H1 (cell line): ENCODE measurements around the gene RALGAPA1.

Experiments used
- BRCA1 ChIP-seq: IDR thresholded peaks from 2 replicates; pipeline ENCODE4 v1.6.1; 2012; ENCODE audit warnings: low read depth, low read length, improper control_type of control experiment
- EZH2 ChIP-seq: fragments of 200-600 bp; sonication (generic); IDR thresholded peaks from 2 replicates; pipeline ENCODE4 v1.7.1; 2012; ENCODE audit warnings: low read depth, mild to moderate bottlenecking, moderate library complexity, low read length, inconsistent platforms; ENCODE audit not compliant: severe bottlenecking
- HDAC6 ChIP-seq: IDR thresholded peaks from one replicate; pipeline ENCODE4 v1.7.1; 2012; ENCODE audit warnings: low read depth, mild to moderate bottlenecking, inconsistent platforms, low read length, moderate library complexity
- PHF8 ChIP-seq: fragments of 200-600 bp; sonication (generic); conservative IDR thresholded peaks from 2 replicates; pipeline ENCODE4 v1.7.1; 2012; ENCODE audit warnings: low read depth, mild to moderate bottlenecking, inconsistent platforms, low read length, moderate library complexity
- POLR2A ChIP-seq, 2 experiments: IDR thresholded peaks; 1 replicate in 1 of 2; 2 replicates in 1 of 2; pipeline ENCODE4 v1.6.1; 2011; ENCODE audit warnings: low read depth in 2 of 2, low read length in 2 of 2, mild to moderate bottlenecking in 2 of 2; ENCODE audit errors: control extremely low read depth in 1 of 2
- RNF2 ChIP-seq: fragments of 200-900, 300-1000 bp; sonication (generic); IDR thresholded peaks from 2 replicates; pipeline ENCODE4 v1.7.1; 2016; ENCODE audit warnings: borderline replicate concordance, low read depth, mild to moderate bottlenecking, antibody characterized with exemption, low read length; ENCODE audit not compliant: poor library complexity, severe bottlenecking; ENCODE audit errors: missing control alignments
- SIN3A ChIP-seq, 2 experiments: IDR thresholded peaks in 1 of 2; conservative IDR thresholded peaks in 1 of 2; 2 replicates each; pipeline ENCODE4 v1.6.1; 2011 to 2012; ENCODE audit warnings: low read length in 2 of 2, improper control_type of control experiment in 1 of 2, low read depth in 1 of 2, mild to moderate bottlenecking in 1 of 2
- SP1 ChIP-seq: IDR thresholded peaks from 2 replicates; pipeline ENCODE4 v1.6.1; 2011; ENCODE audit warnings: low read depth, low read length
- TF ChIP-seq, protein P1 (sequence below), 3 experiments: IDR thresholded peaks; 1 replicate in 2 of 3; 2 replicates in 1 of 3; pipeline versions ENCODE4 v1.5.1 to v1.6.1; 2011; ENCODE audit warnings: low read length in 3 of 3, mild to moderate bottlenecking in 3 of 3, inconsistent platforms in 2 of 3, low read depth in 1 of 3, moderate library complexity in 1 of 3; ENCODE audit not compliant: insufficient read depth in 1 of 3; ENCODE audit errors: control extremely low read depth in 1 of 3
- TF ChIP-seq, protein P2 (sequence below): fragments of 300-600 bp; sonication (generic); IDR thresholded peaks from 2 replicates; pipeline ENCODE4 v1.7.1; 2012; ENCODE audit warnings: low read length, moderate library complexity, mild to moderate bottlenecking, inconsistent platforms; ENCODE audit not compliant: insufficient replicate concordance

DNA sequence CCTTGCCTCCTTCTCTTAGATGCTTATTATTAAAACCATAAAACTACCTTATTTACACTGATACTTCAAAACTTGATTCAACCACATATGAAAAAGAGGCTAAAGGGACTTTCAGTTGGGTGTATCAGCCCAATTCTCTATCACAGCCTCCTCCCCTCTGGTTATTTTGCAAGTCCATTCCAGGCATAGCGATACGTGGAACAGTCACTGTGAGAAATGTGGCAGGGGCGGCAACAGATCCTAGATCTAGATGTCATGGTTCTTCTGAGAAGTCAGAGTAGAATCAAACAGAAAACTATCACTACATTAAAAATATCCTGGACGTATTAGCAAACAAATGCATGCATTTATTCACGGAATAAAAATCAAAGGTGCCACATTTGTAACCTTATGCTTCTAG, 83.2 kb downstream of the RALGAPA1 start:
- TF ChIP-seq HDAC6 (no peak), EZH2 (no peak), BRCA1 (no peak), SP1 (no peak), PHF8 (no peak), POLR2A (IDR thresholded peaks at IDR 0.05; ENCODE audit: control extremely low read depth in 1 of 2, low read depth in 2 of 2, low read length in 2 of 2) (no peak), RNF2 (no peak), SIN3A (conservative IDR thresholded peaks at IDR 0.05 in 1 of 2, IDR thresholded peaks at IDR 0.05 in 1 of 2; ENCODE audit: low read depth in 1 of 2, low read length in 2 of 2) (no peak)
- TF ChIP-seq, protein P1, sequence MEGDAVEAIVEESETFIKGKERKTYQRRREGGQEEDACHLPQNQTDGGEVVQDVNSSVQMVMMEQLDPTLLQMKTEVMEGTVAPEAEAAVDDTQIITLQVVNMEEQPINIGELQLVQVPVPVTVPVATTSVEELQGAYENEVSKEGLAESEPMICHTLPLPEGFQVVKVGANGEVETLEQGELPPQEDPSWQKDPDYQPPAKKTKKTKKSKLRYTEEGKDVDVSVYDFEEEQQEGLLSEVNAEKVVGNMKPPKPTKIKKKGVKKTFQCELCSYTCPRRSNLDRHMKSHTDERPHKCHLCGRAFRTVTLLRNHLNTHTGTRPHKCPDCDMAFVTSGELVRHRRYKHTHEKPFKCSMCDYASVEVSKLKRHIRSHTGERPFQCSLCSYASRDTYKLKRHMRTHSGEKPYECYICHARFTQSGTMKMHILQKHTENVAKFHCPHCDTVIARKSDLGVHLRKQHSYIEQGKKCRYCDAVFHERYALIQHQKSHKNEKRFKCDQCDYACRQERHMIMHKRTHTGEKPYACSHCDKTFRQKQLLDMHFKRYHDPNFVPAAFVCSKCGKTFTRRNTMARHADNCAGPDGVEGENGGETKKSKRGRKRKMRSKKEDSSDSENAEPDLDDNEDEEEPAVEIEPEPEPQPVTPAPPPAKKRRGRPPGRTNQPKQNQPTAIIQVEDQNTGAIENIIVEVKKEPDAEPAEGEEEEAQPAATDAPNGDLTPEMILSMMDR (IDR thresholded peaks at IDR 0.05; ENCODE audit: control extremely low read depth in 1 of 3, insufficient read depth in 1 of 3, low read depth in 1 of 3, low read length in 3 of 3) = no peak
- TF ChIP-seq, protein P2, sequence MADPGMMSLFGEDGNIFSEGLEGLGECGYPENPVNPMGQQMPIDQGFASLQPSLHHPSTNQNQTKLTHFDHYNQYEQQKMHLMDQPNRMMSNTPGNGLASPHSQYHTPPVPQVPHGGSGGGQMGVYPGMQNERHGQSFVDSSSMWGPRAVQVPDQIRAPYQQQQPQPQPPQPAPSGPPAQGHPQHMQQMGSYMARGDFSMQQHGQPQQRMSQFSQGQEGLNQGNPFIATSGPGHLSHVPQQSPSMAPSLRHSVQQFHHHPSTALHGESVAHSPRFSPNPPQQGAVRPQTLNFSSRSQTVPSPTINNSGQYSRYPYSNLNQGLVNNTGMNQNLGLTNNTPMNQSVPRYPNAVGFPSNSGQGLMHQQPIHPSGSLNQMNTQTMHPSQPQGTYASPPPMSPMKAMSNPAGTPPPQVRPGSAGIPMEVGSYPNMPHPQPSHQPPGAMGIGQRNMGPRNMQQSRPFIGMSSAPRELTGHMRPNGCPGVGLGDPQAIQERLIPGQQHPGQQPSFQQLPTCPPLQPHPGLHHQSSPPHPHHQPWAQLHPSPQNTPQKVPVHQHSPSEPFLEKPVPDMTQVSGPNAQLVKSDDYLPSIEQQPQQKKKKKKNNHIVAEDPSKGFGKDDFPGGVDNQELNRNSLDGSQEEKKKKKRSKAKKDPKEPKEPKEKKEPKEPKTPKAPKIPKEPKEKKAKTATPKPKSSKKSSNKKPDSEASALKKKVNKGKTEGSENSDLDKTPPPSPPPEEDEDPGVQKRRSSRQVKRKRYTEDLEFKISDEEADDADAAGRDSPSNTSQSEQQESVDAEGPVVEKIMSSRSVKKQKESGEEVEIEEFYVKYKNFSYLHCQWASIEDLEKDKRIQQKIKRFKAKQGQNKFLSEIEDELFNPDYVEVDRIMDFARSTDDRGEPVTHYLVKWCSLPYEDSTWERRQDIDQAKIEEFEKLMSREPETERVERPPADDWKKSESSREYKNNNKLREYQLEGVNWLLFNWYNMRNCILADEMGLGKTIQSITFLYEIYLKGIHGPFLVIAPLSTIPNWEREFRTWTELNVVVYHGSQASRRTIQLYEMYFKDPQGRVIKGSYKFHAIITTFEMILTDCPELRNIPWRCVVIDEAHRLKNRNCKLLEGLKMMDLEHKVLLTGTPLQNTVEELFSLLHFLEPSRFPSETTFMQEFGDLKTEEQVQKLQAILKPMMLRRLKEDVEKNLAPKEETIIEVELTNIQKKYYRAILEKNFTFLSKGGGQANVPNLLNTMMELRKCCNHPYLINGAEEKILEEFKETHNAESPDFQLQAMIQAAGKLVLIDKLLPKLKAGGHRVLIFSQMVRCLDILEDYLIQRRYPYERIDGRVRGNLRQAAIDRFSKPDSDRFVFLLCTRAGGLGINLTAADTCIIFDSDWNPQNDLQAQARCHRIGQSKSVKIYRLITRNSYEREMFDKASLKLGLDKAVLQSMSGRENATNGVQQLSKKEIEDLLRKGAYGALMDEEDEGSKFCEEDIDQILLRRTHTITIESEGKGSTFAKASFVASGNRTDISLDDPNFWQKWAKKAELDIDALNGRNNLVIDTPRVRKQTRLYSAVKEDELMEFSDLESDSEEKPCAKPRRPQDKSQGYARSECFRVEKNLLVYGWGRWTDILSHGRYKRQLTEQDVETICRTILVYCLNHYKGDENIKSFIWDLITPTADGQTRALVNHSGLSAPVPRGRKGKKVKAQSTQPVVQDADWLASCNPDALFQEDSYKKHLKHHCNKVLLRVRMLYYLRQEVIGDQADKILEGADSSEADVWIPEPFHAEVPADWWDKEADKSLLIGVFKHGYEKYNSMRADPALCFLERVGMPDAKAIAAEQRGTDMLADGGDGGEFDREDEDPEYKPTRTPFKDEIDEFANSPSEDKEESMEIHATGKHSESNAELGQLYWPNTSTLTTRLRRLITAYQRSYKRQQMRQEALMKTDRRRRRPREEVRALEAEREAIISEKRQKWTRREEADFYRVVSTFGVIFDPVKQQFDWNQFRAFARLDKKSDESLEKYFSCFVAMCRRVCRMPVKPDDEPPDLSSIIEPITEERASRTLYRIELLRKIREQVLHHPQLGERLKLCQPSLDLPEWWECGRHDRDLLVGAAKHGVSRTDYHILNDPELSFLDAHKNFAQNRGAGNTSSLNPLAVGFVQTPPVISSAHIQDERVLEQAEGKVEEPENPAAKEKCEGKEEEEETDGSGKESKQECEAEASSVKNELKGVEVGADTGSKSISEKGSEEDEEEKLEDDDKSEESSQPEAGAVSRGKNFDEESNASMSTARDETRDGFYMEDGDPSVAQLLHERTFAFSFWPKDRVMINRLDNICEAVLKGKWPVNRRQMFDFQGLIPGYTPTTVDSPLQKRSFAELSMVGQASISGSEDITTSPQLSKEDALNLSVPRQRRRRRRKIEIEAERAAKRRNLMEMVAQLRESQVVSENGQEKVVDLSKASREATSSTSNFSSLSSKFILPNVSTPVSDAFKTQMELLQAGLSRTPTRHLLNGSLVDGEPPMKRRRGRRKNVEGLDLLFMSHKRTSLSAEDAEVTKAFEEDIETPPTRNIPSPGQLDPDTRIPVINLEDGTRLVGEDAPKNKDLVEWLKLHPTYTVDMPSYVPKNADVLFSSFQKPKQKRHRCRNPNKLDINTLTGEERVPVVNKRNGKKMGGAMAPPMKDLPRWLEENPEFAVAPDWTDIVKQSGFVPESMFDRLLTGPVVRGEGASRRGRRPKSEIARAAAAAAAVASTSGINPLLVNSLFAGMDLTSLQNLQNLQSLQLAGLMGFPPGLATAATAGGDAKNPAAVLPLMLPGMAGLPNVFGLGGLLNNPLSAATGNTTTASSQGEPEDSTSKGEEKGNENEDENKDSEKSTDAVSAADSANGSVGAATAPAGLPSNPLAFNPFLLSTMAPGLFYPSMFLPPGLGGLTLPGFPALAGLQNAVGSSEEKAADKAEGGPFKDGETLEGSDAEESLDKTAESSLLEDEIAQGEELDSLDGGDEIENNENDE = no peak
